Measurements from ENCODE around the gene GDPD5. TPM values are rescaled to one million over a fixed set of nuclear protein-coding genes. Genes with fewer than 3 reads are reported as not detected.

Gene GDPD5
- total RNA-seq, 4 donors from 2014 or later, result 5.1 to 9.3 (median 8.4) TPM

DNA sequence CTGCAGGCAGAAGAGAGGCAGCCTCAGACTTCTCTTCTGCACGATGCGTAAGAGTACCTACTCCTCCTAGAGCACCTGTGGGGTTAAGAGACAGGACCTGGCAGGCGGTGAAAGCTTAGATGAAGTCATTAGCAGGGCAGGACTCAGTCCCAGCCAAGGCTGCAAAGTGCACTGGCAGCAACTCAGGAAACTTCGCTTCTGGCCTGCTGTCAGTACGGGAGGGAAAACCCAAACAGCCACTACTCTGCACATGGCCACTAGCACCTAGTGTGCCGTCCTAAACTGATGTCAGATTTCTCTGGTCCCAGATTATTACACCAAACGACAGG, 84.0 kb downstream of the GDPD5 start:
- TF ChIP-seq POLR2A (IDR thresholded peaks at IDR 0.05; ENCODE audit: low read depth), result no peak
- TF ChIP-seq, protein P1, sequence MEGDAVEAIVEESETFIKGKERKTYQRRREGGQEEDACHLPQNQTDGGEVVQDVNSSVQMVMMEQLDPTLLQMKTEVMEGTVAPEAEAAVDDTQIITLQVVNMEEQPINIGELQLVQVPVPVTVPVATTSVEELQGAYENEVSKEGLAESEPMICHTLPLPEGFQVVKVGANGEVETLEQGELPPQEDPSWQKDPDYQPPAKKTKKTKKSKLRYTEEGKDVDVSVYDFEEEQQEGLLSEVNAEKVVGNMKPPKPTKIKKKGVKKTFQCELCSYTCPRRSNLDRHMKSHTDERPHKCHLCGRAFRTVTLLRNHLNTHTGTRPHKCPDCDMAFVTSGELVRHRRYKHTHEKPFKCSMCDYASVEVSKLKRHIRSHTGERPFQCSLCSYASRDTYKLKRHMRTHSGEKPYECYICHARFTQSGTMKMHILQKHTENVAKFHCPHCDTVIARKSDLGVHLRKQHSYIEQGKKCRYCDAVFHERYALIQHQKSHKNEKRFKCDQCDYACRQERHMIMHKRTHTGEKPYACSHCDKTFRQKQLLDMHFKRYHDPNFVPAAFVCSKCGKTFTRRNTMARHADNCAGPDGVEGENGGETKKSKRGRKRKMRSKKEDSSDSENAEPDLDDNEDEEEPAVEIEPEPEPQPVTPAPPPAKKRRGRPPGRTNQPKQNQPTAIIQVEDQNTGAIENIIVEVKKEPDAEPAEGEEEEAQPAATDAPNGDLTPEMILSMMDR (IDR thresholded peaks at IDR 0.05), result no peak
- no peak for TF ChIP-seq POLR2AphosphoS5 (IDR thresholded peaks at IDR 0.05)
- TF ChIP-seq EP300 (IDR thresholded peaks at IDR 0.05), result no peak
- WGBS, result 44% methylated on average over 4 of the region's 7 CpGs

DNA sequence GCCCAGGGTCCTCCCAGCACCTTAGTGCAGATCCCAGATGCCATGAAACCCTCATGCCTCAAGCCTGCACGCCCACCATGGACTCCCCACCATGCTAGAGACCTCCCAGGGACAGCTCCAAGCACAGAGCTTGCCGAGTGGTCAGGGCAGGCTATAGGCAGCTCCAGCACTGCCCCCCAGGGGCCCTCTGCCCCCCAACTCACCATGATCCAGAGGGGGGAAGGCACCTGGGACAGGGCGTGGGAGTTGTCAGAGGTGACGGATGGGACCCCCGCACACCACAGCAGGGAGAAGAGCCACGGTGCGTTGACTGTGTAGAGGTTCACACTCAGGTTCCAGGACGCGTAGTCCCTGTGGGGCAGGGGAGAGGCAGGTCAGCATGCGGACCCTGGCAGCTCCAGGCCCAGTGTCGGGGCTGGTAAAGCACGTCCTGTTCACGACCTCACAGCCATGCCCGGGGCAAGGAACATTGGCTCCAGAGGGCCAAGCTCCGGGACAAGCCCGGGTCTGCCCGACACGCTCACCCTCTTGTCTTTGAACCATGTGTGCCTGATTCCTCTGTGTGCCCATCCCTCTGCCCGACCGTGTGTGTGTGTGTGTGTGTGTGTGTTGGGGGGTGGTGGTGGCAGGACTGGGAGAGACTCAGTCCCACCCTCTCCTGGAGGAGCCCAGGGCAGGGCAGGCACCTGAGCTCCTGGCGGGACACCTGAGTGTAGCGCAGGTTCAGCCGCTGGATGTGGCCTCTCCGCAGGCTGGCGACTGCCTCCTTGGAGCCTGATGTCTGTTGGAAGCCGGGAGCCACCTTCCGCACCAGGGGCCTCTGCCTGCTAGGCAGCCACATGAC, 84.6 kb downstream of the GDPD5 start:
- WGBS, result 90% methylated on average over 16 of the region's 27 CpGs
- no peaks in the 10 kb centered on the region for H3K27me3 ChIP-seq
- no peaks in the 10 kb centered on the region for H3K9me3 ChIP-seq
- peaks cover 0 to 10% (median 2%) of the 10 kb centered on the region in 4 donors for H3K36me3 ChIP-seq
- intact Hi-C loops (cut with DNase I), result loop anchor here (5.0 kb wide), 1 partner anchor 49 kb away; no protein-coding TSS in a partner anchor
- H3K4me1 ChIP-seq, result peaks cover 0 to 13% (median 6%) of the 10 kb centered on the region in 4 donors
- TF ChIP-seq, protein P1 (IDR thresholded peaks at IDR 0.05), result no peak
- TF ChIP-seq POLR2A (IDR thresholded peaks at IDR 0.05; ENCODE audit: low read depth) (no peak), POLR2AphosphoS5 (IDR thresholded peaks at IDR 0.05) (no peak)
- DNase-seq (ENCODE audit: extremely low spot score), result no peak
- no peak overlapping the region for H3K27ac ChIP-seq (replicated peaks in 1 of 4)
- H3K4me3 ChIP-seq, result no peak overlapping the region

More for the DNA sequence above, 84.0 kb downstream of the GDPD5 start:
- intact Hi-C loops (cut with DNase I), result loop anchor here (5.0 kb wide), 1 partner anchor 49 kb away; no protein-coding TSS in a partner anchor
- H3K4me1 ChIP-seq, result peaks cover 0 to 13% (median 6%) of the 10 kb centered on the region in 4 donors
- no peak for DNase-seq (ENCODE audit: extremely low spot score)
- no peaks in the 10 kb centered on the region for H3K27me3 ChIP-seq
- no peak overlapping the region for H3K4me3 ChIP-seq
- no peaks in the 10 kb centered on the region for H3K9me3 ChIP-seq
- no peak overlapping the region for H3K27ac ChIP-seq (replicated peaks in 1 of 4)
- peaks cover 0 to 10% (median under 1%) of the 10 kb centered on the region in 4 donors for H3K36me3 ChIP-seq

DNA sequence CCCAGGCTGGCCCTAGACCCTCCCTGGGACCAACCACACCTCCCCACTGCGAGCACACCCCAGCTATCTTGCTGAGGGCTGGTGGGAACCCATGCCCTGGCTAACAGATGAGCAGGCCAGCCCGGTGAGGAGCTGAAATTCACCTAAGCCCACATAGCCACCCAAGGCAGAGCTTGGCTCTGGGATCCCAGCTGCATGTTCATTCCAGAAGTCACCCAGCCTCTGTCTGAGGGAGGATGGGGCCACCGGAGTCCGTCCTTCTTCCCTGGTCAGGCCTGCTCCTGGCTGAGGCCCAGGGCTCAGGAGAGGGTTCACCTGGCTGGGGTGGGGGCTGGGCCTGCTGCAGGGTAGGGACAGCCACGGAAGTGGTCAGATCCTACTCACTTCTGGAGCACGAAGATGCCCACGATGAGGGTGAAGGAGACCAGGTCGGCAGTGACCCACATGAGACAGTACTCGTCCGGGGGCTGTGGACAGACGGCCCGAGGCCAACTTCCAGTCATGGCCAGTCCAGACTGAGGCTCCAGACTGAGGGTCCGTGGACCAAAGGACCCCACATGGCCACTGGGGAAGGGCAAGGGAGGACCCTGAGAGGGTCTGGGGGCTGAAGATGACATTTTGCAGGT, 86.1 kb downstream of the GDPD5 start:
- H3K27ac ChIP-seq (replicated peaks in 1 of 4), result no peak overlapping the region
- H3K27me3 ChIP-seq, result no peaks in the 10 kb centered on the region
- peaks cover 0 to 20% (median 7%) of the 10 kb centered on the region in 4 donors for H3K36me3 ChIP-seq
- TF ChIP-seq, protein P1 (IDR thresholded peaks at IDR 0.05), result no peak
- TF ChIP-seq POLR2AphosphoS5 (IDR thresholded peaks at IDR 0.05) (no peak), POLR2A (IDR thresholded peaks at IDR 0.05; ENCODE audit: low read depth) (no peak), EP300 (IDR thresholded peaks at IDR 0.05) (no peak)
- DNase-seq (ENCODE audit: extremely low spot score), result no peak
- H3K4me1 ChIP-seq, result peaks cover 0 to 9% (median 4%) of the 10 kb centered on the region in 4 donors
- no peak overlapping the region for H3K4me3 ChIP-seq
- H3K9me3 ChIP-seq, result no peaks in the 10 kb centered on the region
- intact Hi-C loops (cut with DNase I), result loop anchor here (5.0 kb wide), 1 partner anchor 47 kb away; no protein-coding TSS in a partner anchor
- 94% methylated on average over 9 of the region's 13 CpGs for WGBS

DNA sequence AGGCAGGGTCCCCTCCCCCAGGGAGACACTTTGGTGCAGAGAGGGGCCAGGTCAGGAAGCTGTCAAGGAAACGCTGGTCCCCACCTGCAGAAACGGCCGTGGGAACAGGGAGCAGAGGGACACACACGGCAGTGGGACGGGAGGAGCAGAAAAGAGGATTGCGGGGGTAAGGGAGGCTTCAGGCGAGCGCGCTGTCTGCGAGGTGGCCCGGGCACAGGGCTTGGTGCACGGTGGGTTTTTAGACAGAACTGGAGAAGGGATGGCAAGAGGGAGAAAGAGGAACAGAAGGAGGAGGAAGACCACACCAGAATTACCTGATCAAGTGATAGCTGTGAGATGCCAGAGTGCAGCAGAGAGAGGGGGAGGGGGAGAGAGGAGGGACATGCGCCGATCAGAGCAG, 86.7 kb downstream of the GDPD5 start:
- Histone ChIP-seq H3K4me3 (no peak overlapping the region), H3K4me1 (peaks cover 0 to 9% (median 4%) of the 10 kb centered on the region in 4 donors), H3K27me3 (no peaks in the 10 kb centered on the region), H3K36me3 (peaks cover 0 to 21% (median 7%) of the 10 kb centered on the region in 4 donors), H3K9me3 (no peaks in the 10 kb centered on the region), H3K27ac (replicated peaks in 1 of 4) (no peak overlapping the region)
- 77% methylated on average over 14 of the region's 14 CpGs for WGBS
- DNase-seq (ENCODE audit: extremely low spot score), result no peak
- TF ChIP-seq EP300 (IDR thresholded peaks at IDR 0.05) (no peak), POLR2AphosphoS5 (IDR thresholded peaks at IDR 0.05) (no peak), POLR2A (IDR thresholded peaks at IDR 0.05; ENCODE audit: low read depth) (no peak)
- TF ChIP-seq, protein P1 (IDR thresholded peaks at IDR 0.05), result no peak
- intact Hi-C loops (cut with DNase I), result no loop called here
